Spleen (tissue), 11 donors: ENCODE results near the gene FADS3. TPM values are rescaled to one million over a fixed set of nuclear protein-coding genes. Genes with fewer than 3 reads are reported as not detected.

ENCODE experiments used
- DNase-seq: peaks from one replicate; pipeline ENCODE4 v3.0.0-alpha.2; 2020
- H3K27ac ChIP-seq, 8 donors: fragments of 200-600 bp; sonication (generic) in 7 of 8; 1 replicate in 4 of 8; 2 replicates in 4 of 8; pipeline versions ENCODE4 v1.5.0 to v1.8.0; 2016 to 2021; ENCODE audit warnings: inconsistent platforms in 4 of 8, mild to moderate bottlenecking in 4 of 8, moderate library complexity in 1 of 8
- H3K27me3 ChIP-seq, 7 donors: fragments of 200-600 bp; sonication (generic) in 6 of 7; replicated peaks in 1 of 7; 1 replicate in 4 of 7; 2 replicates in 3 of 7; pipeline versions ENCODE4 v1.5.0 to v1.8.0; 2016 to 2021; ENCODE audit warnings: inconsistent platforms in 3 of 7, mild to moderate bottlenecking in 1 of 7
- H3K36me3 ChIP-seq, 6 donors: fragments of 200-600 bp; sonication (generic) in 5 of 6; 1 replicate in 4 of 6; 2 replicates in 2 of 6; pipeline versions ENCODE4 v1.5.0 to v1.8.0; 2016 to 2021; ENCODE audit warnings: inconsistent platforms in 2 of 6
- H3K4me1 ChIP-seq, 6 donors: fragments of 200-600 bp; sonication (generic) in 5 of 6; 1 replicate in 3 of 6; 2 replicates in 3 of 6; pipeline versions ENCODE4 v1.5.0 to v1.8.0; 2016 to 2021; ENCODE audit warnings: inconsistent platforms in 3 of 6
- H3K4me3 ChIP-seq, 8 donors: fragments of 200-600 bp; sonication (generic) in 7 of 8; 1 replicate in 4 of 8; 2 replicates in 4 of 8; pipeline versions ENCODE4 v1.5.0 to v1.8.0; 2016 to 2021; ENCODE audit warnings: inconsistent platforms in 4 of 8, mild to moderate bottlenecking in 4 of 8, moderate library complexity in 2 of 8
- H3K9me3 ChIP-seq, 8 donors: fragments of 200-600 bp; sonication (generic) in 7 of 8; 1 replicate in 4 of 8; 2 replicates in 4 of 8; pipeline versions ENCODE4 v1.5.0 to v1.8.0; 2016 to 2021; ENCODE audit warnings: inconsistent platforms in 4 of 8
- POLR2A ChIP-seq, 3 donors: fragments of 450-650 bp; IDR thresholded peaks; one replicate each; pipeline ENCODE4 v1.5.1; 2017; ENCODE audit warnings: antibody characterized with exemption in 3 of 3, mild to moderate bottlenecking in 1 of 3
- POLR2AphosphoS5 ChIP-seq, 3 donors: sonication (generic); formaldehyde crosslinking; IDR thresholded peaks; one replicate each; pipeline ENCODE4 v1.5.1; 2017; ENCODE audit warnings: antibody characterized with exemption in 3 of 3
- WGBS, 5 donors: extraction: QIAGEN DNeasy Blood & Tissue Kit in 3 of 5; methylation state at CpG; one replicate each; pipeline versions ENCODE4 v1.1.5 to v1.1.7; 2013 to 2018; 5-methylcytosine and 5-hydroxymethylcytosine counted together
- intact Hi-C: fragments of 100-400 bp; cut with DNase I; formaldehyde crosslinking; loops from one replicate; pipeline ENCODE4 v1.15.0; 2023; ENCODE audit warnings: low total_unique reads
- polyA plus RNA-seq, 3 donors: library from polyadenylated mRNA; stranded (reverse); fragments of 200-250 nt; gene quantifications; one replicate each; pipeline ENCODE4 v1.2.1, GENCODE V29; 2013
- total RNA-seq, 7 donors: library from RNA; depleted of rRNA in 3 of 7; stranded (reverse); fragments of >200 nt in 3 of 7; fragmentation: NEBNext Ultra II Directional in 4 of 7; extraction: Animal tissue kit (Norgen Biotek cat#: 25700) in 4 of 7; gene quantifications; one replicate each; pipeline versions ENCODE4 v1.1.0 to v1.2.1, GENCODE V29; 2016 to 2021
- TF ChIP-seq, protein P1 (sequence below), 11 experiments: fragments of 200-600 bp in 7 of 11; fragments of 450-650 bp in 4 of 11; sonication (generic) in 4 of 11; IDR thresholded peaks in 8 of 11; conservative IDR thresholded peaks in 3 of 11; 1 replicate in 7 of 11; 2 replicates in 4 of 11; pipeline versions ENCODE4 v1.4.0 to v1.8.0; 2016 to 2021; ENCODE audit warnings: antibody characterized with exemption in 11 of 11, inconsistent platforms in 4 of 11, mild to moderate bottlenecking in 1 of 11
- donor health status: healthy with polysubstance abuse.
- donor health status: DM: no; HTN: no; CAD: no; lungs with moderate emphysema.
- donor health status: DM: no; HTN: no; CAD: no.
- donor health status: Bipolar disorder and iron deficiency.
- donor health status: healthy.
- donor health status: DM: no; HTN: no; CAD: no.
- donor health status: DM: yes; HTN: yes; CAD: no.

The FADS3 gene
- total and polyA plus RNA-seq, 10 donors, result 26.3 to 63.6 (median 38.5) TPM

GRCh38 chr11:61862714-61863547 lies 28.4 kb downstream of the FADS3 start:
- Histone ChIP-seq H3K27ac (no peak overlapping the region), H3K36me3 (peaks cover 0 to 44% (median 0%) of the 10 kb centered on the region in 6 donors), H3K4me1 (peaks cover 0 to 15% (median 0%) of the 10 kb centered on the region in 6 donors), H3K9me3 (no peaks in the 10 kb centered on the region), H3K4me3 (no peak overlapping the region), H3K27me3 (no peaks in the 10 kb centered on the region)
- TF ChIP-seq POLR2A (IDR thresholded peaks at IDR 0.05) (no peak), POLR2AphosphoS5 (IDR thresholded peaks at IDR 0.05) (no peak)
- TF ChIP-seq, protein P1, sequence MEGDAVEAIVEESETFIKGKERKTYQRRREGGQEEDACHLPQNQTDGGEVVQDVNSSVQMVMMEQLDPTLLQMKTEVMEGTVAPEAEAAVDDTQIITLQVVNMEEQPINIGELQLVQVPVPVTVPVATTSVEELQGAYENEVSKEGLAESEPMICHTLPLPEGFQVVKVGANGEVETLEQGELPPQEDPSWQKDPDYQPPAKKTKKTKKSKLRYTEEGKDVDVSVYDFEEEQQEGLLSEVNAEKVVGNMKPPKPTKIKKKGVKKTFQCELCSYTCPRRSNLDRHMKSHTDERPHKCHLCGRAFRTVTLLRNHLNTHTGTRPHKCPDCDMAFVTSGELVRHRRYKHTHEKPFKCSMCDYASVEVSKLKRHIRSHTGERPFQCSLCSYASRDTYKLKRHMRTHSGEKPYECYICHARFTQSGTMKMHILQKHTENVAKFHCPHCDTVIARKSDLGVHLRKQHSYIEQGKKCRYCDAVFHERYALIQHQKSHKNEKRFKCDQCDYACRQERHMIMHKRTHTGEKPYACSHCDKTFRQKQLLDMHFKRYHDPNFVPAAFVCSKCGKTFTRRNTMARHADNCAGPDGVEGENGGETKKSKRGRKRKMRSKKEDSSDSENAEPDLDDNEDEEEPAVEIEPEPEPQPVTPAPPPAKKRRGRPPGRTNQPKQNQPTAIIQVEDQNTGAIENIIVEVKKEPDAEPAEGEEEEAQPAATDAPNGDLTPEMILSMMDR (IDR thresholded peaks at IDR 0.05 in 8 of 11, conservative IDR thresholded peaks at IDR 0.05 in 3 of 11), result no peak
- WGBS, 5 donors, result 89 to 97% (median 93%) methylated on average over 13 to 18 of the region's 18 CpGs
- intact Hi-C loops, result no loop called here
- DNase-seq, result no peak

DNA sequence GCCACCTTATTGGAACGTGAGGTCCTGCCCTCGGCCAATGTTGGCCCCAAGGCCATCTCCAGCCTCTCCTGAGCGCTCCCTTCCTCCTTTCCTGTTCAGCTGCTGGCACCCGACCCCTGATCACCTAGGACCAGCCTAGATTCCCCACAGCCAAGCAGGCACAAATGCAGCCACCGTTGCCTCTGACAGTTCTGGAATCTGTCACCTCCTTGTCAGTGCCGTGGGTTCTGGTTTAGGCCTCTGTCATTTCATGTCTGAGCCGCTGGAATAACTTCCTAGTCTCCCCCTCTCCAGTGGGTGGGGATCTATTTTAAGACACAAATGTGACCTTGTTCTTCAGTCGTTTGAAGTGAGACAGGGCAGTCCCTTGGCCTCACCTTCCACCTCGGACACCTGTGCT lies 29.7 kb downstream of the FADS3 start:
- no peaks in the 10 kb centered on the region for H3K27me3 ChIP-seq
- no peak overlapping the region for H3K27ac ChIP-seq
- DNase-seq, result no peak
- H3K4me3 ChIP-seq, result no peak overlapping the region
- intact Hi-C loops, result no loop called here
- 52 to 73% (median 65%) methylated on average over 9 of the region's 9 CpGs for WGBS, 5 donors
- peaks cover 0 to 55% (median 0%) of the 10 kb centered on the region in 6 donors for H3K36me3 ChIP-seq
- peaks cover 0 to 15% (median 0%) of the 10 kb centered on the region in 6 donors for H3K4me1 ChIP-seq
- no peaks in the 10 kb centered on the region for H3K9me3 ChIP-seq
- TF ChIP-seq POLR2AphosphoS5 (IDR thresholded peaks at IDR 0.05) (no peak), POLR2A (IDR thresholded peaks at IDR 0.05) (no peak)
- TF ChIP-seq, protein P1 (IDR thresholded peaks at IDR 0.05 in 8 of 11, conservative IDR thresholded peaks at IDR 0.05 in 3 of 11), result no peak

GRCh38 chr11:61860054-61860903 lies 31.1 kb downstream of the FADS3 start:
- H3K27ac ChIP-seq, result no peak overlapping the region
- TF ChIP-seq POLR2A (IDR thresholded peaks at IDR 0.05) (no peak), POLR2AphosphoS5 (IDR thresholded peaks at IDR 0.05) (no peak)
- TF ChIP-seq, protein P1 (IDR thresholded peaks at IDR 0.05 in 8 of 11, conservative IDR thresholded peaks at IDR 0.05 in 3 of 11), result no peak
- intact Hi-C loops, result no loop called here

More at GRCh38 chr11:61860054-61860903, 31.1 kb downstream of the FADS3 start:
- 75 to 92% (median 88%) methylated on average over 13 to 16 of the region's 16 CpGs for WGBS, 5 donors
- Histone ChIP-seq H3K9me3 (no peaks in the 10 kb centered on the region), H3K36me3 (peaks cover 0 to 52% (median 0%) of the 10 kb centered on the region in 6 donors), H3K4me3 (no peak overlapping the region), H3K27me3 (no peaks in the 10 kb centered on the region), H3K4me1 (peaks cover 0 to 15% (median 0%) of the 10 kb centered on the region in 6 donors)
- DNase-seq, result no peak
